Measurements from ENCODE around the gene GNA15.

The GNA15 gene

DNA sequence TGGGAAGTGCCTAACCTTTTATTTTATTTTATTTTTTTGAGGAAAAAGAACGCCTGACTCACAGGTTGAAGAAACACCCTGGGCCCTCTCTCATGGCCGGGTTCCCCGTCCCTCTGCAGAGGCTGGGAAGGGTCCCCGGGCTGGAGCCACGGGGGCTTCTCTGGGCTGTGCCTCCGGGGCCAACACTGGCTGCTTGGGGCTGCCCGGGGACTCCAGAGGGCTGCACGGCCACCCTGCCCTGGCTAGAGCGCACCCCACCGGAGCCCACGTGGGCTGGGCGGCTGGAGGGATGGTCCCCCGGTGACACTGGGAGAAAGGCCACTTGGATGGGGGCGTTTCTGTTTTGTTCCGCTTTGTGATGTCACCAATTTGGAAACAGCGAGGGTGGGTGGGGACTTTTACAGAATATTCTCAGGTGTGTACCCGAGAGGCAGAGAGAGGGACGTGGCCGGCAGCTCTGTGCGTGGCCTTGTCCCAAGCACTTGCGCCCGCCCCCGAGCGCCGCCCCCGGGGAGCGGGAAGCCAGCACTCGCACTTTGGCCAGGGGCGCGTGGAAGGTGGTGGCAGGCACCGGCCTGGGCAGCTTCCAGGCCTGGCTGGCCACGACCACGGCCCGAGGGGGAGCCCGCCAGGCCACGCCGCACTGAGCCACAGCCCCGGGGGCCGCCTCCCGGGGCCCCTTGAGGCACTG, 13.9 kb upstream of the GNA15 start:
- no peak for DNase-seq

DNA sequence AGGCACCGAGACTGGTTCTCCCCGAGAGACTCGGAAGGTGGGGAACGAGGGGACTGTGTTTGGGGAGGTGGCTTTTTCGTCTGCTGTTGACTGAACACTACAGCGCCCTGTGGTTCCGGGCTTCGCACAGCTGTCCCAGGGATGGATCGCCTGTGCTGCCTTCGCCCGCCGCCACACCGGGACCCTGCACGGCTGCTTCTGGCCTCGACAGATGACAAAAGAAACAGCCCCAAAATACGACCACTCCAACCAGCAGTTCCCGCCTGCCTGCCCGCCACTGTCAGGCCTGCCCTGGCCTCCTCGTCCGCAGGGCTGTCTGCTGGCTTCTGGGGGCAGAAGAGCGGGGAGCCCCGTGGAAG, 13.3 kb upstream of the GNA15 start:
- DNase-seq = no peak

DNA sequence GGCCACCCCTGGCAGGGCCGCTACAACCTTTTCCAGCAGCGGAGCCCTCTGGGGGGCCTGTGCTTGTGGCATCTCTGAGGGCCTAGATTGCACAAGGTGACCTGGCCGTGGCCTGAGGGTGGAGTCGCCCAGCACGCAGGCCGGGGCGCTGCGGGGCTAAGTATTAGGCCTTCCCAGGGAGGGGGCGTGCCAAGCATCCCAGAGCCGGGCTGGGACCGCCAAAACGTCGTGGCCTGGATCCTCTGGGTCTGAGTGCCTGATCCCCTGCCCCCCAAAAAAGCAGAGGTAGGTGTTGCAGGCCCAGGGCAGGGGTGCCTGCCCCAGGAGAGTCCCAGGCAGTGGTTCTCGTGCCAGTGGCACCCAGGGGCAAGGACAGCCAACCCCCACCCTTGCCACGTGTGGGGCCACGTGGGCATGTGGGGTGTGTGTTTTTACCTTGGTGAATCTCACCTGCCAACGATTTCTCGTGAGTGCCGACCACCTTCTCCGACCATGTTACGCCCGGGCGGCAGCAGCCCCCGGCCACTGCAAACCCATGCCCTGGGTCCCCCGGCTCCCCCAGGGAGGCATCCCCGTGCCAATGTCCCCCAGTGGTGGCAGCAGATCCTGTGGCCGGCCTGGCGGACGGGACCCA, 12.6 kb upstream of the GNA15 start:
- DNase-seq = no peak

DNA sequence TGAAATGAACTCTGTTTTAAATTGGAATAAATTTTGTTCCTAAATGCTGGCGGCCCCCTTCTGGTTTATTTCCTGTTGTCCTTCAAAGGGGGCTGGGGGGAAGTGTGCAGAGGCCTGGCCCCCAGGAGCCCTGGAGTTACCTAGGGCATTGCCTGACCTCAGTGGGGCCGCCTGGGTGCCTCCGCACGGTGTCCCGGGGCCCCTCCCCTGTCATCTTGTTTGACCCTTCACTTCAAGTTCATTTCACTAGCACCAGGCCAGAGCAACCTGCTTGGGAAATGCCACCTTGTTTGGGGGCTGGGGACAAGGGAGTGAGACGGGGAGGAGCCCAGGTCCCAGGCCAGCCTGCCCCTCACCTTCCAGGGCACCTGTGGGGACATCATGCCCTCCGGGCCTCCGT, 11.9 kb upstream of the GNA15 start:
- no peak for DNase-seq

DNA sequence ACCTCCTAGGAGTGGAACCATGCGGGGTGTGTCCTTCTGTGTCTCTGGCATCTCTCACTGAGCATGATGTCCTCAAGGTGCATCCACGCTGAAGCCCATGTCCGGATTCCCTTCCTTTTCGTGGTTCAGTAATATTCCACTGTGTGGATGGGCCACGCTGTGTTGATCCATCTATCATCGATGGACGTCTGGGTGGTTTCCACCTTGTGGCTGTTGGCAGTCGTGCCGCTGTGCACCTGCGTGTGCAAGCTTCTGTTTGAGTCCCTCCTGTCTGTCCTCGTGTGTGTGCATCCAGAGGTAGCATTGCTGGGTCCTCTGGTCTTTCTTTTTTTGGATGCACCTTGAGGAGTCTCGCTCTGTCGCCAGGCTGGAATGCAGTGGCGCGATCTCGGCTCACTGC, 11.2 kb upstream of the GNA15 start:
- no peak for DNase-seq

DNA sequence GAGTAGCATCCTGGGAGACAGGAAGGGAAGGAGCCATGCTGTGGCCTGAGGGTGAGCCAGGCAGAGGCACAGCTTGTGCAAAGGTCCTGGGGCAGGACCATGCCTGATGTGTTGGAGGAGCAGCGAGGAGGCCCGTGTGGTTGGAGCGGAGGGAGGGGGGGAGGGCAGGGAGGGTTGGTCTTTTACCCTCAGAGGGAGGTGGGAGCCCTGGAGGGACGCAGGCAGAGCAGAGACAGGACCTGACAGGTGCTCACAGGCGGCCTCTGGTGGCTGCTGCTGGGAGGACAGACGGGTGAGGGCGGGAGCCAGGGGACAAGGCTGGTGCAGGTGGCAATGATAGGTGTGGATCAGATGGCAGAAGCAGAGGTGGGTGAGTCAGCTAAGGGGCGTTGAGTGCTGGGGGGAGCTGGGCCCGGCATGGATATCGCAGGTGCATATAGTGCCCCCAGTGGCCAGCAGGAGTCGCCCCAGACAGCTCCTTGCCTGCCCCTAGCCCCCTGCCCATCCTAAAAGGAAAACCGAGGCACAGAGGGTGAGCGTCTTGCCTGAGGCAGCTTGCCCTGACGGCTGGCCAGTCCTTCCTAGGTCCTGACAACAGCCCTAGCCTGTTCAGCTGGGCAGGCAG, 9.8 kb upstream of the GNA15 start:
- peak; percentile 80 for DNase-seq

DNA sequence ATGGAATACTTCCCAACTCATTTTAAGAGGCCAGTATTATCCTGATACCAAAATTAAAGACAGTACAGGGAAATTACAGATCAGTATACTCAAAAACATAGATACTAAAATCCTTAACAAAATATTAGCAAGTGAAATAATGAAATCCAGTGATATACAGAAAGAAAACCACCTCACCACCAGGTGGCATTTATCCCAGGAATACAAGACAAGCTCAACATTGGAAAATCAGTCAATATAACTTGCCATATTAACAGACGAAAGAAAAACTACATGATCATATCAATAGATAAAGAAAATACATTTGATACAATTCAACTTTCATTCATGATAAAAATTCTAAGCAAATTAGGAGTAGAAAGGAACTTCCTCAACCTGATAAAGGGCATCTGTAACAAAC, 6.7 kb upstream of the GNA15 start:
- peak; percentile 58 for DNase-seq

DNA sequence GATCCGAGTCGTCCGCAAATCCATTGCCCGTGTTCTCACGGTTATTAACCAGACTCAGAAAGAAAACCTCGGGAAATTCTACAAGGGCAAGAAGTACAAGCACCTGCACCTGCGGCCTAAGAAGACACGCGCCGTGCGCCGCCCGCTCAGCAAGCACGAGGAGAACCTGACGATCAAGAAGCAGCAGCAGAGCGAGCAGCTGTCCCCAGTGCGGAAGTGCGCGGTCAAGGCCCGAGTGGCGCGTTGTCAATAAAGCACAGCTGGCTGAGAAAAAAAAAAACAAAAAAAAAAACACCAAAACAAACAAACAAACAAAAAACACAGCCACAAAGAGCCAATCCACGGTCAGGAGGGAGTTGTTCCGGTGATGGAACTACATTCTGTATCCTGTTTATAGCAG, 4.7 kb upstream of the GNA15 start:
- peak; percentile 45 for DNase-seq

DNA sequence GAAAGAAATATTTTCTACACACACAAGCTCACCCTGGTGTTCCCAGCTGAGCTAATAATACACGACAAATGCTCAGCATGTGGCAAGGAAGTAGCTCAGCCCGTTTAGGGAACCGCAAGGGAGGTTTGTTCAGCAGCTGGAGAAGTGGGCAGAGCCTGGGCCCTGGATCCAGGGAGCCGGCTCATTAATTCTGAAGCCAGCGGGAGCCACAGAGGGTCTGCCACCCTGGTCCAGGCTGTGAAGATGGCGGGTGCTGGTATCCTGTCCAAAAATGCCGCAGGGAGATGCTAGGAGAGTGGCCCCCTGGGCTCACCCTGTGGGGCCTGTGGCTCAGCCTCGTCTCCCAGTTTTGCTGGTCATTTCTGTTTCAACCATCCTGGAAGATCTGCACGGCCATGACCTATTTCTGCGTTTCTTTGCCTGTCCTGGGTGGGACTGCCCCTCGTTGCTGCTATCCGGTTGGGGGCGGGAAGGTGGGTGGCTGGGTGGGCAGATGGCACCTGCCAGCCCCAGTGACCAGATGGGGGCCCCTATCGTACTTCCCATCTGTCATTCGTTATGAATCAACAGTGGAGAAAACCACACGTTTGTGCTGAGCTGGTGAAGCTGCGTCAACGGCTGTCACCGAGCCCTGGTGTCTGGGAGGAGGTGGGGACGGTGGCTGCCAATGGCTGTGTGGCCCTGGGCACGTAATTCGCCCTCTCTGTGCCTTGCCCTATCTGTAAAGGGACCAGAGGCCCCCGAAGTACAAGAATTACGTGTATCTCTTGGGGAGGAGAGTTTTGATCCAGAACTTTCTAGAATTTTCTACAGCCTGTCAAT, 2.7 kb upstream of the GNA15 start:
- DNase-seq = peak; percentile 73

DNA sequence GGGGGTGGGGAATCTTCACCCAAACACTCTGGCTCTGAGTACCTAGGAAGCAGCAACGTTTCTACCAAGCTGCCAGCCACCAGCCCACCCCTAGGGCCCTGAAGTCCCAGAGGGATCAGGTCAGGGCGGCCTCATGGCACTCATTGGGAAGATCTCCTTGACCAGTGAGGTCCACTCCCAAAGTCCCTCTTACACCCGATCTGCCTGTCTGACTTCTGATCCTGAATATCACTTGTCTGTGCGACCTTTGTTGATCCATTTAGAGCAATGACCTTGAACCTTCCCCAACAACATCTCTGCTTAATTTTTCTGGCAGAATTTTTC, 2.1 kb upstream of the GNA15 start:
- no peak for DNase-seq

DNA sequence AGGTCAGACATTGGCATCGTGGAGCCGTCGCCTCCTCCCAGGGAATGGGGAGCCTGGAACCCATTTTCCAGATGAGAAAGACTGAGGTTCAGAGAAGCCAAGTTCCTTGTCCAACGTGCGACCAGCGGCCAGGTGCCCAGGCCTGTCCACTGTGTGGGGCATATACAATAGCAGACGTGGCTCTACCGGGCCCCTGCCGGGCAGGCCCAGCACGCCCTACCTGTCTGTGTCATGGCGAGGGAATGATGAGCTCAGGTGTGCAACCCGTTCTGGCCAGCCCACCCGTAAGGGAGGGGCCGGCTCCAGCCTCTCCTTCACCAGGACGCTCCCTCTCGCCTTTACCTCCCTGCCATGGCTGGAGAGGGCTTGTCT, 837 bp downstream of the GNA15 start:
- DNase-seq = no peak

DNA sequence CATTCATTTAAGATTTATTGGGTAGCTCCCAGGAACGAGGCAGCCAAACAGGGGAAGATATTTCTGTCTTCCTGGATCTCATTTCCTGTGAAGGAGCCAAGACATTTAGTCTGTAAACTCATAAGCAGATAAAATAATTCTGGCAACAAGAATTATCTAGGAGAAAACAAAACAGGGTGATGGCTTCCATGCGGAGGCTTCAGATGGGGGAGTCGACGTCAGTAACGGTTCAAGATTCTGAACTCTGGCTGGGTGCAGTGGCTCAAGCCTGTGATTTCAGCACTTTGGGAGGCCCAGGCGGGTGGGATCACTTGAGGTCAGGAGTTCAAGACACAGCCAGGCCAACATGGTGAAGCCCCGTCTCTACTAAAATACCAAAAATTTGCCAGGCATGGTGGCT, 1.3 kb downstream of the GNA15 start:
- DNase-seq = no peak

DNA sequence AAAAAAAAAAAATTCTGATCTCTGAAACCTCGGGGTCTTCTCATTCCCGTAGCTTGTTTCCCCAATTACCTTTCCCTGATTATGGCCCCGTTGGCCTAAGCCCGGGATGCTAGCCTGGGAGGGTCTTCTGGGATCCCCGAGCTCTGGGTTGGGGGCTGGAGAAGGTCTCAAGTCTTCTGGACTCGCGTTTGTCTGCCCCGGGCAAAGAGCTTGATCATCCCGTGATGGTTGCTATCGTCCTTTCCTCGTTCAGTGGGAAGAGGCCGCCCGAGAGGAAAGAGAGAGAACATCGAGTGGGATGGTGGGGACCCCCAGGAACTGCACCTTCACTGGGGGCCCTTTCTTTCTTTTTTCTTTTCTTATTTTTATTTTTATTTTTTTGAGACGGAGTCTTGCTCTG, 2.4 kb downstream of the GNA15 start:
- no peak for DNase-seq

DNA sequence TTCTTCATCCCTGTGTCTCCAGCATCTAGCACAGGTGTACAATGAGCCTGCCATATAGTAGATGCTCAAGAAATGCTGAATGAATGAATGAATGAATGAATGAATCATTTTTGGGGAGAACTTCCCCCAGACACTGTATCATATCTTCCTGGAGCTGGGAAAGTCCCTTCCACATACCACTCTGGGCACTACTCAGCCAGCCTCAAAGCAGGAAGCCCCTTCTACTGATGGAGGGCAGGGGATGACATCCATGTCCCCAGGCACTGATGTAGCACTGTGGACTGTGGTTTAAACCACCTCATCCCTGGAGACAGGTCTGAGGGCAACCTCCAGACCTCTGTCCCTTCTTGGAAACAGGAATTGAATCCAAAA, 4.8 kb downstream of the GNA15 start:
- DNase-seq = no peak

DNA sequence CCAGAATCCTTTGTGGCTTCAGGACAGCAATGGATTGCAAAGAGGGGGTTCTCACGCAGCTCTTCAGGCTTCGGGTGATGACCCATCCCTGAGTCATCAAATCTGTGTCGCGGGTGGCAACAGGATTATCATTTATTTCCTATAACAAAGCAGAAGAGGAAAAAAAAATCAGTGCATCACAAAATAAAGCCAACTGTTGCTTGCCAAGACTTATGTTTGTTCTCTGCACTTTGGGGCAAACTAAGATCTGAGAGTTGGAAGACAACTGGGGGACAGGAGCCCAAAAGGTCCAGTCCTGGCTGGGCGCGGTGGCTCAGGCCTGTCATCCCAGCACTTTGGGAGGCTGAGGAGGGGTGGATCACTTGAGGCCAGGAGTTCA, 6.4 kb downstream of the GNA15 start:
- DNase-seq = peak; percentile 62

DNA sequence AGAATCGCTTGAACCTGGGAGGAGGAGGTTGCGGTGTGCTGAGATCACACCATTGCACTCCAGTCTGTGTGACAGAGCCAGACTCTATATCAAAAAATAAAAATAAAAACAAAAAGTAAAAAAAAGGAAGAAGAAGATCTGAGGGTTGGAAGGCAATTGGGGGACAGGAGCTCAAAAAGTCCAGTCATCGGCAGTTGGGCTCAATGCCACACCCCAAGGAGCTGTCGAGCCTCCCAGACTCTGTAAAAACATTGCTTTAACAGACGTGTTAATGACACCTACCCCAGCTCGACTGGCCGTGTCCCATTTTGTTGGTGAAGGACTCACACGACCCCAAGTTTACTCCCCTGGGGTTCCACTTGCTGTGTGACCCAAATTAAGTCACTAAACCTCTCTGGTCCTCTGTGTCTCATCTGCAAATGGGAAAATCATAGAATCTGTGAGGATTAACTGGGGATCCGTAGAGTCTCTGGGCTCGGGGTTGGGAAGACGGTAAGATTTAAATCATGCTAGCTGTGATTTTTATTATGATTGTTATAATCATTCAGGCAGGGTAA, 7.0 kb downstream of the GNA15 start:
- DNase-seq = no peak

DNA sequence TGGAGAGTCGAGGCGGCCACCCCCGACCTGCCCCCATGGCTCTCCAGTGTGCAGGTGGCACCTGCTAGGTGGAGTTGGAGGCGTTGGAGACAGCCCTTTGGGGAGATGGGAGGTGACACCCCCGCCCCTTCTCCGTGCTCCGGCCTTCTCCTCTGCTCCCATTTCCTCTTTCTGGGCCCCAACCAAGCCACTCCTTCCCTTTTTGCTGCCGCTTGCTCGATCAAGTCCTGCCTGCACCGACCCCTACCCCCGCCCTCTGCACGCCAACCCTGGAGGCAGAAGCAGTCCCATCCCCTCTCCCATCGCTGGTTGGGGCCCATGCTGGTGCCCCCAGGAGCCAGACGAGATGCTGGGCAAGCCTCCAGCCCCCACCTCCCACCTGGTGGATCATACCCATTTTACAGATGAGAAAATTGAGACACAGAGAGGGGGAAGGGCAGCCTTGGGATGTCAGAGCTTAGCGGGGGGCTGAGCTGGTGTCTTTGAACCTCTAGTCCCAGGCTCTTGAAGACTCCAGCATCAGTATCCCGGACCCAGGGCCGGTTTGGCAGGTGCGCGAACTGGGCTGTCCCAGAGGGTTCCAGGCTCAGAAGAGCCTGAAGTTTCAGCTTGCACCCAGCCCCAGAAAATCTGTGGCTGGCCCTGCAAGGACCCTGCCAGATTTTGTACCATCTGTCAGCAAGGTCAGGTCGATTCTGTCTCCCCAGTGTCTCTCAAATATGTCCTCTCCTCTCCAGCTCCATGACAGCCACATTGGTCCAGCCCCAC, 10.3 kb downstream of the GNA15 start:
- no peak for DNase-seq

DNA sequence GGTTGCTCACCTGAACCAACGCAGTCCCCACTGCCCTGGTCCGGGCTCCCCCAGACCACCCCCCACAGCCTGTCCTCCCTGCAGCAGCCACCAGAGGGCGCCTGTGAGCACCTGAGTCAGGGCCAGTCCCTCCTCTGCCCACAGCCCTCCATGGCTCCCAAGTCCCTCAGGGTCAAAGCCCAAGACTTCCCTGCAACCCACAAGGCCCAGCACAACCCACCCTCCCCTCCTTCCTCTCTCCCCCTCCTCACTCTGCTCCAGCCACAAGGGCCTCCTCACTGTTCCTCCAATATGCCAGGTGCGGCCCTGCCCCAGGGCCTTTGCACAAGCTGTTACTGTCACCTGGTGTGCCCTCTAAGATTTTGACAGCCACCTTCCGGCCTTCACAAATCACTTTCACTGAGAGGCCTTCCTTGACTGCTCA, 10.9 kb downstream of the GNA15 start:
- peak; percentile 75 for DNase-seq

DNA sequence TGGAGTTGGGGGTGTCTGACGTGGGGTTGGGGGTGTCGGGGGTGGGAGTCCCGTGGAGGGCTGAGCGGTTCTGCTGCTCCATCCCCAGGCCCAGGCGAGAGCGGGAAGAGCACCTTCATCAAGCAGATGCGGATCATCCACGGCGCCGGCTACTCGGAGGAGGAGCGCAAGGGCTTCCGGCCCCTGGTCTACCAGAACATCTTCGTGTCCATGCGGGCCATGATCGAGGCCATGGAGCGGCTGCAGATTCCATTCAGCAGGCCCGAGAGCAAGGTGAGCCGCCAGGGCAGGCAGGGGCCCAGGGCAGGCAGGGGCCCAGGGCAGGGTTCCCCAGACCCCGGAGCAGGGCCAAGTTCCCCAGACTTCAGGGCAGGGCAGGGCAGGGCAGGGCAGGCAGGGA, 12.7 kb downstream of the GNA15 start:
- no peak for DNase-seq

DNA sequence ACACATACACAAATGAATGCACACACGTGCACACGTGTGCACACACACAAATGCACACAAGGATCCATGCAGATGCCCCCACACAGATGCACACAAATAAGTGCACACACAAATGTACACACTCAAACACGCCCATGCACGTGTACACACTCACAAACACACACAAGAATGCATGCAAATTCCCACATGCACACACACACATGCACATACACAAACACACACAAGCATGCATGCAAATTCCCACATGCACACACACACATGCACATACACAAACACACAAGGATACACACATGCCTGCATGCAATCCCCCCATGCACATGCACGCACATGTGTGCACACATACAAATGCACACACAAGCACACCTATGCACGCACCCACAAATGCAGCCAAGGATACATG, 13.3 kb downstream of the GNA15 start:
- no peak for DNase-seq

DNA sequence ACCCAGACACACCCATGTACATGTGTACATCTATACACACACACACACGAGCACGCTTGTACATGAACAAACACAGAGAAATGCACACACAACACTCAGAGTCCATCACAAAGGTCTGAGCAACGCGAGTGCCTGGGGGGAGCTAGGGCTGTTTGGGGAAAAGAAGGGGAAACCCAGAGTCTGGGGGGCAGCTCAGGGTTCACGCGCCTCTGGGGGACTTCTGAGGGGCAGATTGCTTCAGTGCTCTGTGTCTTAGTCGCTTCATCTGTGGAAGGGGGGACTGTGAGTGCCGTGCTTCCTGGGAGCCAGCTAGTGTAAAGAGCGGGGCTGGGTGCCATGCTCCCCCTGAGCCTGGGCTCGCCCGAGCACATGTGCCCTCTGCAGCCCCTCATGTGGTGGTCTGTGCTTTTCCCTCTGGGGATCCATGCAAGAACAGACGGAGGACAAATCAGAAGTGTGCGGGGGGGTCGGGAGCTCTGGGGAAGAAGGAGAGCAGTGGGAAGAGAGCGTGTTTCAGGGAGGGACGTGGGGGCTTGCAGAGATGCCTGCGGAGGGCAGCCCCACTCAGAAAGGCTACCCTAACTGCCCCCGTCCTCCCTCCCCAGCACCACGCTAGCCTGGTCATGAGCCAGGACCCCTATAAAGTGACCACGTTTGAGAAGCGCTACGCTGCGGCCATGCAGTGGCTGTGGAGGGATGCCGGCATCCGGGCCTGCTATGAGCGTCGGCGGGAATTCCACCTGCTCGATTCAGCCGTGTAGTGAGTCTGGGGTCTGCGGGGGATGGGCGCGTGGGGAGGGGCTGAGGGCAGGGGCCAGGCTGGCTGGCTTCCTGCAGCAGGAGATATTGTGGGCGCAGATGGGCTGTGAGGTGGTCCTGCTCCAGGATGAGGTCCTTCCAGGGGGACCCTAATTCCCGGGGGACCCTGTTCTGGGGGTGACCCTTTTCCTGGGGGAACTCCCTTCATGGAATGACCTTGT, 14.0 kb downstream of the GNA15 start:
- DNase-seq = no peak

Data from CD4-positive, alpha-beta T cell treated with Interleukin-6 for 4 hours (primary cell).